SK-N-SH (cell line): ENCODE measurements around the gene SLC35B4. TPM values are rescaled to one million over a fixed set of nuclear protein-coding genes. Genes with fewer than 3 reads are reported as not detected.

Experiments used
- CTCF ChIA-PET: fragments of 300-600, 350-600 bp; formaldehyde crosslinking; extraction: SDS; loops from one replicate; lab custom pipeline; 2021; lab: Yijun Ruan, JAX
- POLR2A ChIA-PET: fragments of 350-600 bp; sonication (Branson Sonifier 250); formaldehyde crosslinking; extraction: SDS; loops from one replicate; lab custom pipeline; 2020; ENCODE audit warnings: antibody characterized with exemption, inconsistent platforms; lab: Yijun Ruan, JAX
- DNase-seq: peaks from one replicate; pipeline ENCODE4 v3.0.0; 2012
- H2AFZ ChIP-seq: fragments of 200-600 bp; sonication (generic); 2 replicates; pipeline ENCODE4 v1.8.1; 2016; ENCODE audit warnings: antibody characterized with exemption, mild to moderate bottlenecking, low read depth
- H3F3A ChIP-seq: fragments of 200-600 bp; sonication (generic); replicated peaks from 2 replicates; pipeline ENCODE3; 2016; ENCODE audit warnings: antibody characterized with exemption, mild to moderate bottlenecking; ENCODE audit not compliant: insufficient read depth
- H3K27ac ChIP-seq, 2 experiments: fragments of 200-500 bp in 1 of 2; fragments of 200-600 bp in 1 of 2; sonication (Bioruptor generic) in 1 of 2; sonication (generic), shearing (Covaris generic) in 1 of 2; 2 replicates each; pipeline versions ENCODE4 v1.5.1 to v1.6.1; 2014 to 2016; ENCODE audit warnings: low read depth in 2 of 2, inconsistent platforms in 1 of 2, low read length in 1 of 2, mild to moderate bottlenecking in 1 of 2, mixed read lengths in 1 of 2
- H3K27me3 ChIP-seq: fragments of 200-600 bp; sonication (generic), shearing (Covaris generic); 2 replicates; pipeline ENCODE4 v1.6.1; 2016; ENCODE audit warnings: mixed run types; ENCODE audit not compliant: insufficient read depth
- H3K36me3 ChIP-seq, 2 experiments: fragments of 200-500 bp in 1 of 2; fragments of 200-600 bp in 1 of 2; sonication (Bioruptor generic) in 1 of 2; sonication (generic) in 1 of 2; replicated peaks in 1 of 2; 2 replicates each; pipeline versions ENCODE3 to v1.5.1; 2014 to 2016; ENCODE audit warnings: low read length in 1 of 2, mild to moderate bottlenecking in 1 of 2; ENCODE audit not compliant: insufficient read depth in 2 of 2, control insufficient read depth in 1 of 2
- H3K4me1 ChIP-seq, 2 experiments: fragments of 200-500 bp in 1 of 2; fragments of 200-600 bp in 1 of 2; sonication (Bioruptor generic) in 1 of 2; sonication (generic), shearing (Covaris generic) in 1 of 2; 2 replicates each; pipeline versions ENCODE4 v1.5.1 to v1.6.1; 2014 to 2016; ENCODE audit warnings: low read depth in 1 of 2, low read length in 1 of 2, mixed run types in 1 of 2; ENCODE audit not compliant: insufficient read depth in 2 of 2, control insufficient read depth in 1 of 2
- H3K4me2 ChIP-seq: fragments of 200-600 bp; sonication (generic), shearing (Covaris generic); 2 replicates; pipeline ENCODE4 v1.6.1; 2017; ENCODE audit warnings: mixed run types
- H3K4me3 ChIP-seq, 2 experiments: fragments of 200-500 bp in 1 of 2; fragments of 200-600 bp in 1 of 2; sonication (Bioruptor generic) in 1 of 2; sonication (generic), shearing (Covaris generic) in 1 of 2; 2 replicates each; pipeline versions ENCODE4 v1.5.1 to v1.8.1; 2014 to 2016; ENCODE audit warnings: low read depth in 2 of 2, inconsistent platforms in 1 of 2, low read length in 1 of 2, mild to moderate bottlenecking in 1 of 2, mixed read lengths in 1 of 2, moderate library complexity in 1 of 2
- H3K79me2 ChIP-seq: fragments of 200-600 bp; sonication (generic); 2 replicates; pipeline ENCODE4 v1.8.1; 2017; ENCODE audit warnings: mild to moderate bottlenecking; ENCODE audit not compliant: insufficient read depth
- H3K9ac ChIP-seq: fragments of 200-600 bp; sonication (generic); 2 replicates; pipeline ENCODE4 v1.6.1; 2017; ENCODE audit warnings: mixed run types
- H3K9me2 ChIP-seq: fragments of 200-600 bp; sonication (generic); 2 replicates; pipeline ENCODE4 v1.6.1; 2017; ENCODE audit warnings: mixed run types
- H3K9me3 ChIP-seq: fragments of 200-600 bp; sonication (generic); 2 replicates; pipeline ENCODE4 v1.6.1; 2017; ENCODE audit warnings: mixed run types, mild to moderate bottlenecking, moderate library complexity
- H4K20me1 ChIP-seq: fragments of 200-600 bp; sonication (generic); 2 replicates; pipeline ENCODE4 v1.6.1; 2017; ENCODE audit warnings: mild to moderate bottlenecking, mixed run types; ENCODE audit not compliant: insufficient read depth
- CTCF ChIP-seq: fragments of 200-600 bp; sonication (generic); IDR thresholded peaks from 2 replicates; pipeline ENCODE4 v1.6.1; 2017; ENCODE audit warnings: antibody characterized with exemption, mild to moderate bottlenecking, moderate library complexity
- ELF1 ChIP-seq: IDR thresholded peaks from 2 replicates; pipeline ENCODE4 v1.4.0; 2012
- EP300 ChIP-seq, 2 experiments: IDR thresholded peaks; 2 replicates each; pipeline versions ENCODE4 v1.4.0 to v1.6.1; 2012; ENCODE audit warnings: borderline replicate concordance in 1 of 2, low read depth in 1 of 2, low read length in 1 of 2
- FOSL2 ChIP-seq: IDR thresholded peaks from 2 replicates; pipeline ENCODE4 v1.4.0; 2012; ENCODE audit warnings: low read depth, mild to moderate bottlenecking, moderate library complexity, borderline replicate concordance
- GATA2 ChIP-seq: sonication (generic); formaldehyde crosslinking; IDR thresholded peaks from 2 replicates; pipeline ENCODE4 v1.5.0; 2020; ENCODE audit warnings: mild to moderate bottlenecking, missing genetic modification reagents
- IRF3 ChIP-seq: fragments of 150-350 bp; IDR thresholded peaks from 2 replicates; pipeline ENCODE4 v1.6.1; 2016; ENCODE audit warnings: mild to moderate bottlenecking, low read depth, low read length
- MXI1 ChIP-seq: IDR thresholded peaks from 2 replicates; pipeline ENCODE4 v1.6.1; 2012; ENCODE audit warnings: mild to moderate bottlenecking, low read depth, low read length, improper control_type of control experiment
- PBX3 ChIP-seq: IDR thresholded peaks from 2 replicates; pipeline ENCODE4; 2012
- RAD21 ChIP-seq: IDR thresholded peaks from 2 replicates; pipeline ENCODE4 v1.6.1; 2012; ENCODE audit warnings: mild to moderate bottlenecking, low read length
- RCOR1 ChIP-seq: fragments of 150-350 bp; IDR thresholded peaks from 2 replicates; pipeline ENCODE4 v1.6.1; 2017; ENCODE audit warnings: antibody characterized with exemption, low read length
- REST ChIP-seq: IDR thresholded peaks from 2 replicates; pipeline ENCODE4 v1.6.1; 2012; ENCODE audit warnings: mild to moderate bottlenecking, low read depth, low read length, moderate library complexity
- SIN3A ChIP-seq: IDR thresholded peaks from 2 replicates; pipeline ENCODE4 v1.6.1; 2012; ENCODE audit warnings: low read depth, mild to moderate bottlenecking, low read length, moderate library complexity, borderline replicate concordance
- USF1 ChIP-seq: IDR thresholded peaks from 2 replicates; pipeline ENCODE4 v1.4.0; 2012; ENCODE audit warnings: low read depth, borderline replicate concordance
- USF2 ChIP-seq: fragments of 150-350 bp; IDR thresholded peaks from 2 replicates; pipeline ENCODE4 v1.6.1; 2017; ENCODE audit warnings: antibody characterized with exemption, low read length, low read depth, borderline replicate concordance
- WGBS: methylation state at CpG from one replicate; pipeline ENCODE4 v1.1.6; 2017; ENCODE audit warnings: low lambda C conversion rate; 5-methylcytosine and 5-hydroxymethylcytosine counted together
- polyA plus RNA-seq, 3 experiments: library from polyadenylated mRNA; depleted of rRNA; stranded (reverse); fragments of >200 nt; gene quantifications; 2 replicates each; pipeline ENCODE4 v1.2.3, GENCODE V29; 2012

Gene SLC35B4
- polyA plus RNA-seq, 1 of the 3 experiments (the other 2 are of a cell fraction): 19.3 TPM

GRCh38 chr7:134350709-134351108 is 34.0 kb upstream of the SLC35B4 start:
- no peak overlapping the region for H3K9ac ChIP-seq
- TF ChIP-seq IRF3: no peak
- H3K9me2 ChIP-seq: no peaks in the 10 kb centered on the region
- no peak overlapping the region for H3K27ac ChIP-seq
- 40% methylated on average over 1 of the region's 1 CpG for WGBS
- H3K36me3 ChIP-seq: no peaks in the 10 kb centered on the region
- no peak overlapping the region for H3K4me3 ChIP-seq
- H3K9me3 ChIP-seq: no peaks in the 10 kb centered on the region
- ChIA-PET POLR2A (no interaction called here), CTCF (interaction anchor here (1.4 kb wide), 1 partner anchor 9 kb away, joined by 4 read pairs; no protein-coding TSS in a partner anchor)
- peaks cover 0 to 4% of the 10 kb centered on the region in 2 experiments; a peak in 1 of 4 replicates for H3K4me1 ChIP-seq
- no peak overlapping the region for H3K4me2 ChIP-seq
- H3K27me3 ChIP-seq: peaks cover 5% of the 10 kb centered on the region; the same call in 1 of the 2 replicates
- H4K20me1 ChIP-seq: no peaks in the 10 kb centered on the region
- H3F3A ChIP-seq: no peaks in the 10 kb centered on the region
- no peak for DNase-seq
- H2AFZ ChIP-seq: no peak overlapping the region
- no peaks in the 10 kb centered on the region for H3K79me2 ChIP-seq

GRCh38 chr7:134347567-134347966 is 30.8 kb upstream of the SLC35B4 start:
- no peaks in the 10 kb centered on the region for H4K20me1 ChIP-seq
- no peak for DNase-seq
- CTCF ChIA-PET: interaction anchor here (0.9 to 9.5 kb wide), 4 partner anchors 10 to 206 kb away, joined by 3 to 57 read pairs (median 4); no protein-coding TSS in a partner anchor
- H3K9ac ChIP-seq: no peak overlapping the region
- POLR2A ChIA-PET: no interaction called here
- H3F3A ChIP-seq: no peaks in the 10 kb centered on the region
- H3K27ac ChIP-seq: no peak overlapping the region
- no peaks in the 10 kb centered on the region for H3K9me2 ChIP-seq
- H3K79me2 ChIP-seq: no peaks in the 10 kb centered on the region
- no peaks in the 10 kb centered on the region for H3K36me3 ChIP-seq
- peaks cover 0 to 8% of the 10 kb centered on the region in 2 experiments; a peak in 2 of 4 replicates for H3K4me1 ChIP-seq
- WGBS: 72% methylated on average over 5 of the region's 5 CpGs
- H3K9me3 ChIP-seq: no peaks in the 10 kb centered on the region
- no peak overlapping the region for H3K4me3 ChIP-seq
- H3K4me2 ChIP-seq: no peak overlapping the region
- H2AFZ ChIP-seq: no peak overlapping the region
- TF ChIP-seq GATA2 (CRISPR knock-in tag): no peak
- no peak for TF ChIP-seq USF2
- no peak for TF ChIP-seq RCOR1
- TF ChIP-seq EP300 (IDR thresholded peaks at IDR 0.05; ENCODE audit: borderline replicate concordance in 1 of 2, low read depth in 1 of 2, low read length in 1 of 2): no peak
- no peak for TF ChIP-seq FOSL2
- no peak for TF ChIP-seq ELF1
- TF ChIP-seq PBX3: no peak
- TF ChIP-seq REST: no peak
- no peak for TF ChIP-seq SIN3A
- TF ChIP-seq USF1: no peak
- TF ChIP-seq CTCF: peak; percentile 21; the same call in 1 of the 2 replicates
- peak; percentile 29 for TF ChIP-seq RAD21
- TF ChIP-seq MXI1: no peak
- peaks cover 23% of the 10 kb centered on the region; the same call in 1 of the 2 replicates for H3K27me3 ChIP-seq
